Measurements from ENCODE around the gene KCNG2. TPM values are rescaled to one million over a fixed set of nuclear protein-coding genes. Genes with fewer than 3 reads are reported as not detected.

KCNG2 gene
- total RNA-seq, 1 experiment from 2014 or later: not detected

DNA sequence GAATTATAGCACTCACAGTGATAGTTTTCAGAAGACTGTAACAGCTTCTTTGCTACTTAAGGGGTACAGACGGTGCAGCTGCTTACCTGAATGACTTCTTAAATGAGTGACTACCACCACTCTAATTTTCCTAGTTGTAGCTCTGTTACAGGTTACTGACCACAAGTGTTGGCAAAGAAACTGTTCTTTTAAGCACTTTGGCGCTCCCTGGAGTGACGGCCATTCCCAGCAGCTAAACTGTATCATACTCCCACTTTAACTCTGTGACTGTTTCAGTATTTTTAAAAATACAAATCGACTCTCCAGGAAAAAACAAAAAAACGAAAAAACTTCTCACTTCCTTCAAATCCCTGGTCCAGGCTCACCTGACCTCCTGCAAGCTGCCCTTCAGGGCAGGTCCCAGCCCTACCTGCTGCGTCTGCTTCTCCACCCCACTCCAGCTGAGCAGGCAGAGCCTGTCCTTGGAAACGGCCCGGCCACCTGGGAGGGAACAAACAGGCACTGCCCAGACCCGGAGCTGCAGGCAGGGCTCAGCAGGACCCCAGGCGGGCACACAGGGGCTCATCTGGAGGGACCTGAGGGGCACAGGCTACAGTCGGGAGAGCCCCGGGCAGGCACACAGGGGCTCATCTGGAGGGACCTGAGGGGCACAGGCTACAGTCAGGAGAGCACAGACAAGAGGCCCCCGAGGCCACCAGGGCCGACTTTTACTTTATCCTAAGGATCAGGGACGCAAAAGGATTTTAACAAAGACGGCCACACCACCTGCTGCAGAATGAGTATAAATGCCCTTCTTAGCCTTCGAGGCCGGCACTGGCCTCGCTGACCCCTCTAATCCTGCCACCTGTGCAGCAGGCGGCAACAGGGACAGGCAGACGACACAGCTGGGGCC lies 129.2 kb downstream of the KCNG2 start:
- Histone ChIP-seq H3K27ac (ENCODE audit: low read depth, low read length) (no peak overlapping the region), H3K79me2 (ENCODE audit: insufficient read depth, low read length) (peaks cover 79% of the 10 kb centered on the region), H3K4me3 (replicated peaks in 1 of 2; ENCODE audit: low read depth in 1 of 2, low read length in 2 of 2) (no peak overlapping the region), H3K27me3 (ENCODE audit: insufficient read depth, low read length) (no peaks in the 10 kb centered on the region), H2AFZ (ENCODE audit: low read depth, low read length, poor library complexity, severe bottlenecking) (no peak overlapping the region), H3K4me1 (ENCODE audit: control insufficient read depth in 1 of 2, insufficient read depth in 2 of 2, low read length in 2 of 2) (no peaks in the 10 kb centered on the region), H3K4me2 (ENCODE audit: low read length) (no peak overlapping the region), H4K20me1 (ENCODE audit: insufficient read depth) (no peaks in the 10 kb centered on the region), H3K9me2 (ENCODE audit: insufficient read depth) (no peaks in the 10 kb centered on the region), H3K9me3 (ENCODE audit: control insufficient read depth in 1 of 2, insufficient read depth in 1 of 2, low read depth in 1 of 2, low read length in 2 of 2) (peaks cover 16 to 28% of the 10 kb centered on the region in 2 experiments; a peak in 3 of 4 replicates), H3K36me3 (ENCODE audit: control insufficient read depth in 1 of 2, insufficient read depth in 2 of 2, low read length in 2 of 2) (peaks cover 0 to 20% of the 10 kb centered on the region in 2 experiments), H3K9ac (ENCODE audit: low read length) (no peak overlapping the region)
- intact Hi-C loops (cut with micrococcal nuclease): no loop called here
- ChIA-PET RAD21 (ENCODE audit: low non-redundant PET in 1 of 2, low total read pairs in 2 of 2, uncharacterized antibody in 2 of 2, unreplicated experiment in 2 of 2) (no interaction called here), CTCF (no interaction called here), POLR2A (no interaction called here)
- DNase-seq (ENCODE audit: low read depth, low spot score) (no peak), ATAC-seq (no peak)
- TF ChIP-seq, protein P1, sequence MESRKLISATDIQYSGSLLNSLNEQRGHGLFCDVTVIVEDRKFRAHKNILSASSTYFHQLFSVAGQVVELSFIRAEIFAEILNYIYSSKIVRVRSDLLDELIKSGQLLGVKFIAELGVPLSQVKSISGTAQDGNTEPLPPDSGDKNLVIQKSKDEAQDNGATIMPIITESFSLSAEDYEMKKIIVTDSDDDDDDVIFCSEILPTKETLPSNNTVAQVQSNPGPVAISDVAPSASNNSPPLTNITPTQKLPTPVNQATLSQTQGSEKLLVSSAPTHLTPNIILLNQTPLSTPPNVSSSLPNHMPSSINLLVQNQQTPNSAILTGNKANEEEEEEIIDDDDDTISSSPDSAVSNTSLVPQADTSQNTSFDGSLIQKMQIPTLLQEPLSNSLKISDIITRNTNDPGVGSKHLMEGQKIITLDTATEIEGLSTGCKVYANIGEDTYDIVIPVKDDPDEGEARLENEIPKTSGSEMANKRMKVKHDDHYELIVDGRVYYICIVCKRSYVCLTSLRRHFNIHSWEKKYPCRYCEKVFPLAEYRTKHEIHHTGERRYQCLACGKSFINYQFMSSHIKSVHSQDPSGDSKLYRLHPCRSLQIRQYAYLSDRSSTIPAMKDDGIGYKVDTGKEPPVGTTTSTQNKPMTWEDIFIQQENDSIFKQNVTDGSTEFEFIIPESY (IDR thresholded peaks at IDR 0.05; ENCODE audit: extremely low read depth, insufficient replicate concordance, low read length): no peak
- TF ChIP-seq, protein P2, sequence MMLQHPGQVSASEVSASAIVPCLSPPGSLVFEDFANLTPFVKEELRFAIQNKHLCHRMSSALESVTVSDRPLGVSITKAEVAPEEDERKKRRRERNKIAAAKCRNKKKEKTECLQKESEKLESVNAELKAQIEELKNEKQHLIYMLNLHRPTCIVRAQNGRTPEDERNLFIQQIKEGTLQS (IDR thresholded peaks at IDR 0.05): no peak
- TF ChIP-seq, protein P3, sequence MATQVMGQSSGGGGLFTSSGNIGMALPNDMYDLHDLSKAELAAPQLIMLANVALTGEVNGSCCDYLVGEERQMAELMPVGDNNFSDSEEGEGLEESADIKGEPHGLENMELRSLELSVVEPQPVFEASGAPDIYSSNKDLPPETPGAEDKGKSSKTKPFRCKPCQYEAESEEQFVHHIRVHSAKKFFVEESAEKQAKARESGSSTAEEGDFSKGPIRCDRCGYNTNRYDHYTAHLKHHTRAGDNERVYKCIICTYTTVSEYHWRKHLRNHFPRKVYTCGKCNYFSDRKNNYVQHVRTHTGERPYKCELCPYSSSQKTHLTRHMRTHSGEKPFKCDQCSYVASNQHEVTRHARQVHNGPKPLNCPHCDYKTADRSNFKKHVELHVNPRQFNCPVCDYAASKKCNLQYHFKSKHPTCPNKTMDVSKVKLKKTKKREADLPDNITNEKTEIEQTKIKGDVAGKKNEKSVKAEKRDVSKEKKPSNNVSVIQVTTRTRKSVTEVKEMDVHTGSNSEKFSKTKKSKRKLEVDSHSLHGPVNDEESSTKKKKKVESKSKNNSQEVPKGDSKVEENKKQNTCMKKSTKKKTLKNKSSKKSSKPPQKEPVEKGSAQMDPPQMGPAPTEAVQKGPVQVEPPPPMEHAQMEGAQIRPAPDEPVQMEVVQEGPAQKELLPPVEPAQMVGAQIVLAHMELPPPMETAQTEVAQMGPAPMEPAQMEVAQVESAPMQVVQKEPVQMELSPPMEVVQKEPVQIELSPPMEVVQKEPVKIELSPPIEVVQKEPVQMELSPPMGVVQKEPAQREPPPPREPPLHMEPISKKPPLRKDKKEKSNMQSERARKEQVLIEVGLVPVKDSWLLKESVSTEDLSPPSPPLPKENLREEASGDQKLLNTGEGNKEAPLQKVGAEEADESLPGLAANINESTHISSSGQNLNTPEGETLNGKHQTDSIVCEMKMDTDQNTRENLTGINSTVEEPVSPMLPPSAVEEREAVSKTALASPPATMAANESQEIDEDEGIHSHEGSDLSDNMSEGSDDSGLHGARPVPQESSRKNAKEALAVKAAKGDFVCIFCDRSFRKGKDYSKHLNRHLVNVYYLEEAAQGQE (IDR thresholded peaks at IDR 0.05; ENCODE audit: low read depth): no peak
- no peak for TF ChIP-seq CBX3 (IDR thresholded peaks at IDR 0.05; ENCODE audit: low read depth)
- TF ChIP-seq SRF (IDR thresholded peaks at IDR 0.05; ENCODE audit: low read depth): no peak
- TF ChIP-seq RAD21 (IDR thresholded peaks at IDR 0.05; ENCODE audit: low read depth): no peak
- no peak for TF ChIP-seq CEBPB (IDR thresholded peaks at IDR 0.05; ENCODE audit: low read depth)
- no peak for TF ChIP-seq EZH2 (IDR thresholded peaks at IDR 0.05)
- no peak for TF ChIP-seq ELF1 (IDR thresholded peaks at IDR 0.05; ENCODE audit: borderline replicate concordance, low read depth)
- BruUV-seq (replicated peaks): no TSS peak

Measured in HCT116 (cell line).